ENCODE results near the gene ANGPTL2.

DNA sequence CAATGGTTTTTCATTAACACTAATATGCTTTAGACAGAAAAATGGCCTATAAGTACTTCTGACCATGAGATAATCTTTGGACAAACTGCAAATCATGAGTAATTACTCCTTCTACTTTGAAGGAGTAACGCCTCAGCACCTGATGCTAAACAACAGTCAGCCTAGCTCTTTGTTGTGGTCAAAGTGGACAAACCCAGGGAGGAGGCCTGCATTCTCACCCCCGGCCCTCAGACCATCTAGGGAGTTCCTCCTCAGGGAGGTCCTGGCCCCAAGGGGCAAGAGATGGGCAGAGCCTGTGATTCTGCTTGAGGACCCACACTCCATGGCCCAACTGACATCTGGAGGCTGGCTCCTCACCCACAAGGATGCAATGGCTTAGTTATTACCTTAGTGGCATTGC is 48.2 kb upstream of the ANGPTL2 start:
- TF ChIP-seq, protein P1, sequence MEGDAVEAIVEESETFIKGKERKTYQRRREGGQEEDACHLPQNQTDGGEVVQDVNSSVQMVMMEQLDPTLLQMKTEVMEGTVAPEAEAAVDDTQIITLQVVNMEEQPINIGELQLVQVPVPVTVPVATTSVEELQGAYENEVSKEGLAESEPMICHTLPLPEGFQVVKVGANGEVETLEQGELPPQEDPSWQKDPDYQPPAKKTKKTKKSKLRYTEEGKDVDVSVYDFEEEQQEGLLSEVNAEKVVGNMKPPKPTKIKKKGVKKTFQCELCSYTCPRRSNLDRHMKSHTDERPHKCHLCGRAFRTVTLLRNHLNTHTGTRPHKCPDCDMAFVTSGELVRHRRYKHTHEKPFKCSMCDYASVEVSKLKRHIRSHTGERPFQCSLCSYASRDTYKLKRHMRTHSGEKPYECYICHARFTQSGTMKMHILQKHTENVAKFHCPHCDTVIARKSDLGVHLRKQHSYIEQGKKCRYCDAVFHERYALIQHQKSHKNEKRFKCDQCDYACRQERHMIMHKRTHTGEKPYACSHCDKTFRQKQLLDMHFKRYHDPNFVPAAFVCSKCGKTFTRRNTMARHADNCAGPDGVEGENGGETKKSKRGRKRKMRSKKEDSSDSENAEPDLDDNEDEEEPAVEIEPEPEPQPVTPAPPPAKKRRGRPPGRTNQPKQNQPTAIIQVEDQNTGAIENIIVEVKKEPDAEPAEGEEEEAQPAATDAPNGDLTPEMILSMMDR (IDR thresholded peaks at IDR 0.05) = no peak
- no peak for TF ChIP-seq POLR2A (IDR thresholded peaks at IDR 0.05; ENCODE audit: low read depth)

Data from esophagus muscularis mucosa (tissue), 3 donors.